ENCODE measurements around the gene ZNF518A. TPM values are rescaled to one million over a fixed set of nuclear protein-coding genes. Genes with fewer than 3 reads are reported as not detected.
A peak's percentile ranks its signal among the peaks of the same experiment; 100 is the strongest.

ZNF518A gene
- total and polyA plus RNA-seq, 10 of the 15 experiments (the other 5 are each of a cell fraction or from before 2014, with no cell fraction given): 3.7 to 24.4 (median 15.4) TPM

DNA sequence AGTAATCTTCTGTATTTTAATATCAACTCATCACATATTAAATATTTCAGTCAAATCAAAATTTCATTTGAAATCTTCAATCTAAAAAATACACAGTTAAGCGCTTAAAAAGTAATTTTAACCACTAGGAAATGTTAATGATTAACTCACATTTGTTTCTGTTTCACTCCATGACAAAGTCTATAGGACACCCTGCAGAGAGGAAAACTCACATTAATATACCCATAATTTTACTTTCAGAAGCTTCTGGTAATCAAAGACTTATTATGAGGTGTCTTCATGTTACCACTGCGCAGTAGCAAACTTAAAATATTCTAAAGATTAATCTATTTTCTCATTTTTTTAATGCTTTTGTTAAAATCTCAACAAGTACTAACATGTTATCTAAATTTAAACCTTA, 41.0 kb upstream of the ZNF518A start:
- intact Hi-C loops (cut with micrococcal nuclease; ENCODE audit: unreplicated experiment) (loop anchor here (2.0 kb wide), 2 partner anchors 42 to 202 kb away; no protein-coding TSS in a partner anchor), in situ Hi-C loops (cut with MboI) (no loop called here)
- BruUV-seq (replicated peaks): no TSS peak
- 75% methylated on average over 2 of the region's 2 CpGs for WGBS (ENCODE audit: insufficient coverage, insufficient replicate concordance, low lambda C conversion rate, missing lambda C conversion rate)
- no peaks in the 10 kb centered on the region for H3K36me3 ChIP-seq (ENCODE audit: control insufficient read depth in 2 of 2, insufficient read depth in 2 of 2, low read length in 1 of 2)
- RAD21 ChIA-PET (ENCODE audit: unreplicated experiment): interaction anchor here (0.7 to 3.2 kb wide), 7 partner anchors 41 to 396 kb away, joined by 3 to 27 read pairs (median 4); partner anchors contain the start of genes CCNJ, TCTN3 and ZNF518A
- POLR2A ChIA-PET: interaction anchor here (1.0 to 3.5 kb wide), 2 partner anchors 41 to 202 kb away, joined by 3 to 35 read pairs; partner anchors contain the start of gene ZNF518A
- no peaks in the 10 kb centered on the region for H4K20me1 ChIP-seq (ENCODE audit: control insufficient read depth, insufficient read depth)
- 0 out of 2 replicates have a peak, but pooled peaks cover 3% of the 10 kb centered on the region for H3K4me1 ChIP-seq (ENCODE audit: control insufficient read depth, insufficient read depth, low read length)
- DNase-seq (ENCODE audit: low read depth, low spot score): no peak
- H3K4me3 ChIP-seq: peak overlapping the region; percentile 79
- peak; percentile 44 for ATAC-seq
- no peaks in the 10 kb centered on the region for H3K79me2 ChIP-seq (ENCODE audit: control insufficient read depth, insufficient read depth, low read length)
- peak overlapping the region; percentile 96 for H3K4me2 ChIP-seq (ENCODE audit: control insufficient read depth, insufficient read depth)
- FAIRE-seq: no peak
- peak overlapping the region; percentile 86 for H3K9ac ChIP-seq (ENCODE audit: control insufficient read depth, insufficient read depth, low read length)
- no peaks in the 10 kb centered on the region; the same call in 2 of the 3 replicates for H3K9me3 ChIP-seq (replicated peaks; ENCODE audit: control insufficient read depth, insufficient read depth, low read length)
- no peaks in the 10 kb centered on the region for H3K27me3 ChIP-seq (replicated peaks in 1 of 2; ENCODE audit: control insufficient read depth in 2 of 2, insufficient read depth in 2 of 2, low read length in 1 of 2)
- peak overlapping the region; percentile 95; the same call in 1 of the 2 replicates for H3K27ac ChIP-seq (ENCODE audit: control insufficient read depth, insufficient read depth)
- SMC1A ChIA-PET (ENCODE audit: uncharacterized antibody, unreplicated experiment): interaction anchor here (0.6 to 2.2 kb wide), 8 partner anchors 12 to 204 kb away, joined by 3 to 20 read pairs (median 4); partner anchors contain the start of gene ZNF518A
- CTCF ChIA-PET: interaction anchor here (0.6 to 2.5 kb wide), 6 partner anchors 35 to 395 kb away, joined by 3 to 21 read pairs (median 4); partner anchors contain the start of genes TCTN3 and ZNF518A
- peak overlapping the region; percentile 92 for H2AFZ ChIP-seq (ENCODE audit: control insufficient read depth, low read depth, low read length)
- TF ChIP-seq FOXM1 (IDR thresholded peaks at IDR 0.05; ENCODE audit: low read depth, low read length): no peak
- TF ChIP-seq, protein P1, sequence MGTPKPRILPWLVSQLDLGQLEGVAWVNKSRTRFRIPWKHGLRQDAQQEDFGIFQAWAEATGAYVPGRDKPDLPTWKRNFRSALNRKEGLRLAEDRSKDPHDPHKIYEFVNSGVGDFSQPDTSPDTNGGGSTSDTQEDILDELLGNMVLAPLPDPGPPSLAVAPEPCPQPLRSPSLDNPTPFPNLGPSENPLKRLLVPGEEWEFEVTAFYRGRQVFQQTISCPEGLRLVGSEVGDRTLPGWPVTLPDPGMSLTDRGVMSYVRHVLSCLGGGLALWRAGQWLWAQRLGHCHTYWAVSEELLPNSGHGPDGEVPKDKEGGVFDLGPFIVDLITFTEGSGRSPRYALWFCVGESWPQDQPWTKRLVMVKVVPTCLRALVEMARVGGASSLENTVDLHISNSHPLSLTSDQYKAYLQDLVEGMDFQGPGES (IDR thresholded peaks at IDR 0.05): no peak
- no peak for TF ChIP-seq RUNX3 (IDR thresholded peaks at IDR 0.05; ENCODE audit: low read length)
- no peak for TF ChIP-seq ZNF207 (IDR thresholded peaks at IDR 0.05; ENCODE audit: borderline replicate concordance)
- no peak for TF ChIP-seq RAD51 (IDR thresholded peaks at IDR 0.05)
- TF ChIP-seq, protein P2, sequence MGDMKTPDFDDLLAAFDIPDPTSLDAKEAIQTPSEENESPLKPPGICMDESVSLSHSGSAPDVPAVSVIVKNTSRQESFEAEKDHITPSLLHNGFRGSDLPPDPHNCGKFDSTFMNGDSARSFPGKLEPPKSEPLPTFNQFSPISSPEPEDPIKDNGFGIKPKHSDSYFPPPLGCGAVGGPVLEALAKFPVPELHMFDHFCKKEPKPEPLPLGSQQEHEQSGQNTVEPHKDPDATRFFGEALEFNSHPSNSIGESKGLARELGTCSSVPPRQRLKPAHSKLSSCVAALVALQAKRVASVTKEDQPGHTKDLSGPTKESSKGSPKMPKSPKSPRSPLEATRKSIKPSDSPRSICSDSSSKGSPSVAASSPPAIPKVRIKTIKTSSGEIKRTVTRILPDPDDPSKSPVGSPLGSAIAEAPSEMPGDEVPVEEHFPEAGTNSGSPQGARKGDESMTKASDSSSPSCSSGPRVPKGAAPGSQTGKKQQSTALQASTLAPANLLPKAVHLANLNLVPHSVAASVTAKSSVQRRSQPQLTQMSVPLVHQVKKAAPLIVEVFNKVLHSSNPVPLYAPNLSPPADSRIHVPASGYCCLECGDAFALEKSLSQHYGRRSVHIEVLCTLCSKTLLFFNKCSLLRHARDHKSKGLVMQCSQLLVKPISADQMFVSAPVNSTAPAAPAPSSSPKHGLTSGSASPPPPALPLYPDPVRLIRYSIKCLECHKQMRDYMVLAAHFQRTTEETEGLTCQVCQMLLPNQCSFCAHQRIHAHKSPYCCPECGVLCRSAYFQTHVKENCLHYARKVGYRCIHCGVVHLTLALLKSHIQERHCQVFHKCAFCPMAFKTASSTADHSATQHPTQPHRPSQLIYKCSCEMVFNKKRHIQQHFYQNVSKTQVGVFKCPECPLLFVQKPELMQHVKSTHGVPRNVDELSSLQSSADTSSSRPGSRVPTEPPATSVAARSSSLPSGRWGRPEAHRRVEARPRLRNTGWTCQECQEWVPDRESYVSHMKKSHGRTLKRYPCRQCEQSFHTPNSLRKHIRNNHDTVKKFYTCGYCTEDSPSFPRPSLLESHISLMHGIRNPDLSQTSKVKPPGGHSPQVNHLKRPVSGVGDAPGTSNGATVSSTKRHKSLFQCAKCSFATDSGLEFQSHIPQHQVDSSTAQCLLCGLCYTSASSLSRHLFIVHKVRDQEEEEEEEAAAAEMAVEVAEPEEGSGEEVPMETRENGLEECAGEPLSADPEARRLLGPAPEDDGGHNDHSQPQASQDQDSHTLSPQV (IDR thresholded peaks at IDR 0.05): no peak
- TF ChIP-seq ZNF24 (IDR thresholded peaks at IDR 0.05): no peak
- TF ChIP-seq, protein P3, sequence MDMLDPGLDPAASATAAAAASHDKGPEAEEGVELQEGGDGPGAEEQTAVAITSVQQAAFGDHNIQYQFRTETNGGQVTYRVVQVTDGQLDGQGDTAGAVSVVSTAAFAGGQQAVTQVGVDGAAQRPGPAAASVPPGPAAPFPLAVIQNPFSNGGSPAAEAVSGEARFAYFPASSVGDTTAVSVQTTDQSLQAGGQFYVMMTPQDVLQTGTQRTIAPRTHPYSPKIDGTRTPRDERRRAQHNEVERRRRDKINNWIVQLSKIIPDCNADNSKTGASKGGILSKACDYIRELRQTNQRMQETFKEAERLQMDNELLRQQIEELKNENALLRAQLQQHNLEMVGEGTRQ (IDR thresholded peaks at IDR 0.05; ENCODE audit: borderline replicate concordance, low read depth, low read length): no peak
- TF ChIP-seq SMARCA5 (IDR thresholded peaks at IDR 0.05): no peak
- TF ChIP-seq MYB (IDR thresholded peaks at IDR 0.05; ENCODE audit: borderline replicate concordance, low read depth, low read length): no peak
- no peak for TF ChIP-seq NFYB (IDR thresholded peaks at IDR 0.05; ENCODE audit: insufficient read depth, low read depth, low read length)
- no peak for TF ChIP-seq SMAD5 (IDR thresholded peaks at IDR 0.05; ENCODE audit: low read depth)
- no peak for TF ChIP-seq NR2C1 (IDR thresholded peaks at IDR 0.05)
- TF ChIP-seq LARP7 (IDR thresholded peaks at IDR 0.05): no peak
- no peak for TF ChIP-seq ETV6 (conservative IDR thresholded peaks at IDR 0.05 in 1 of 2, IDR thresholded peaks at IDR 0.05 in 1 of 2; ENCODE audit: borderline replicate concordance in 1 of 2, low read depth in 1 of 2)
- TF ChIP-seq, protein P4, sequence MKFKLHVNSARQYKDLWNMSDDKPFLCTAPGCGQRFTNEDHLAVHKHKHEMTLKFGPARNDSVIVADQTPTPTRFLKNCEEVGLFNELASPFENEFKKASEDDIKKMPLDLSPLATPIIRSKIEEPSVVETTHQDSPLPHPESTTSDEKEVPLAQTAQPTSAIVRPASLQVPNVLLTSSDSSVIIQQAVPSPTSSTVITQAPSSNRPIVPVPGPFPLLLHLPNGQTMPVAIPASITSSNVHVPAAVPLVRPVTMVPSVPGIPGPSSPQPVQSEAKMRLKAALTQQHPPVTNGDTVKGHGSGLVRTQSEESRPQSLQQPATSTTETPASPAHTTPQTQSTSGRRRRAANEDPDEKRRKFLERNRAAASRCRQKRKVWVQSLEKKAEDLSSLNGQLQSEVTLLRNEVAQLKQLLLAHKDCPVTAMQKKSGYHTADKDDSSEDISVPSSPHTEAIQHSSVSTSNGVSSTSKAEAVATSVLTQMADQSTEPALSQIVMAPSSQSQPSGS (IDR thresholded peaks at IDR 0.05; ENCODE audit: low read length): no peak
- TF ChIP-seq NFYA (IDR thresholded peaks at IDR 0.05; ENCODE audit: borderline replicate concordance, low read depth, low read length): no peak

All from GM12878 (cell line).